HG02763 (cell line): ENCODE data around the gene MED26.

Experiments used
- ATAC-seq: cut with Tn5 transposase; IDR thresholded peaks from one replicate; pipeline ENCODE4 v1.9.1; 2021; ENCODE audit warnings: mild to moderate bottlenecking, moderate library complexity; ENCODE audit not compliant: unreplicated experiment

MED26 gene

GRCh38 chr19:16591803-16592556, 36.0 kb downstream of the MED26 start:
- ATAC-seq: no peak

GRCh38 chr19:16590876-16591802, 36.9 kb downstream of the MED26 start:
- no peak for ATAC-seq

GRCh38 chr19:16589917-16590316, 38.1 kb downstream of the MED26 start:
- no peak for ATAC-seq

- ATAC-seq: peak; percentile 2
Measured at GRCh38 chr19:16588824-16589577, 39.0 kb downstream of the MED26 start.

GRCh38 chr19:16587833-16588823, 39.9 kb downstream of the MED26 start:
- peak; percentile 35 for ATAC-seq

GRCh38 chr19:16586991-16587832, 40.8 kb downstream of the MED26 start:
- no peak for ATAC-seq

- no peak for ATAC-seq
Measured at GRCh38 chr19:16586477-16586871, 41.5 kb downstream of the MED26 start.

GRCh38 chr19:16585808-16586476, 42.1 kb downstream of the MED26 start:
- peak; percentile 31 for ATAC-seq

- no peak for ATAC-seq
Measured at GRCh38 chr19:16585094-16585801, 42.8 kb downstream of the MED26 start.

GRCh38 chr19:16584248-16585093, 43.5 kb downstream of the MED26 start:
- peak; percentile 52 for ATAC-seq

GRCh38 chr19:16582486-16583261, 45.3 kb downstream of the MED26 start:
- ATAC-seq: no peak

GRCh38 chr19:16581971-16582343, 46.0 kb downstream of the MED26 start:
- no peak for ATAC-seq

GRCh38 chr19:16581145-16581970, 46.6 kb downstream of the MED26 start:
- ATAC-seq: no peak

GRCh38 chr19:16579381-16579780, 48.6 kb downstream of the MED26 start:
- no peak for ATAC-seq

GRCh38 chr19:16577531-16577985, 50.4 kb downstream of the MED26 start:
- ATAC-seq: no peak
